MG63 (cell line): ENCODE measurements around the gene MINPP1. TPM values are rescaled to one million over a fixed set of nuclear protein-coding genes. Genes with fewer than 3 reads are reported as not detected.

ENCODE experiments used
- DNase-seq: peaks from one replicate; pipeline ENCODE4 v3.0.0-alpha.2; 2020
- H3K27me3 ChIP-seq: fragments of 250-450 bp; sonication (Bioruptor Pico); 2 replicates; pipeline ENCODE4 v1.5.1; 2020; ENCODE audit warnings: mild to moderate bottlenecking, moderate library complexity
- H3K36me3 ChIP-seq: fragments of 250-450 bp; sonication (Bioruptor Pico); 2 replicates; pipeline ENCODE4 v1.5.1; 2020; ENCODE audit warnings: mild to moderate bottlenecking, moderate library complexity
- H3K4me3 ChIP-seq: fragments of 250-450 bp; sonication (Bioruptor Pico); 2 replicates; pipeline ENCODE4 v1.5.1; 2020; ENCODE audit warnings: mild to moderate bottlenecking, moderate library complexity
- H3K9me3 ChIP-seq: fragments of 250-450 bp; sonication (Bioruptor Pico); 2 replicates; pipeline ENCODE4 v1.5.1; 2020; ENCODE audit warnings: mild to moderate bottlenecking, moderate library complexity
- total RNA-seq: library from RNA; depleted of rRNA; stranded (reverse); fragments of >200 nt; shearing (Covaris generic); gene quantifications from 2 replicates; pipeline ENCODE4 v1.2.3, GENCODE V29; 2014; ENCODE audit warnings: low replicate concordance

Gene MINPP1
- total RNA-seq, 1 experiment from 2014 or later = 20.4 TPM

DNA sequence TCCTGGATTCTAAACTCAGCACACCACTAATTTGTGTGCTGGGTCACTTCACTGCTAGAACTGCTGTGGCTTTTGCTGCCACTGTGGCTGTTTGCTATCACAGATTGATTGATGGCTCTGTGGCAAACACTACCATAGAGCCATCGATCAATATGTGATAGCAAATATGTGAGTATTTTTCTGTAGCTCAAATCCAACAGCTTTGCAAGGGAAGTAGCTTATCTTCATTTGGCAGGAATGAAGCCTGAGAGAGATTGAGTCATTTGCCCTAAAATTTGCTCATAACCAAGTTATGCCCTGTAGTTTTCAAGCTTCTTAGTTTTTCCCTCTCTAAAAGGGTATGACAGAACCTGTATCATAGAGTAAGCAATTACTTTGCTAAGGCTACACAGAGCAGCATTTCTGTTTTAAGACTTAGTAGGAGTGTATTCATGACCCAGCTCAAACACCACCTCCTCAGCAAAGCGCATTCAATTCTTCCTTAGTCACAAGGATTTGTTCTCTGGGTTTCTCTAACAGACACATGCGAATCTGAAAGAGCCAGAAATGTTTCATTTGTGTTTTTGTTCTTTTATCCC, 43.1 kb downstream of the MINPP1 start:
- Histone ChIP-seq H3K9me3 (no peaks in the 10 kb centered on the region; the same call in 1 of the 2 replicates), H3K27me3 (no peaks in the 10 kb centered on the region), H3K4me3 (no peak overlapping the region), H3K36me3 (peaks cover 14% of the 10 kb centered on the region)
- peak; percentile 37 for DNase-seq

- DNase-seq = no peak
- Histone ChIP-seq H3K4me3 (no peak overlapping the region), H3K9me3 (no peaks in the 10 kb centered on the region), H3K27me3 (no peaks in the 10 kb centered on the region), H3K36me3 (peaks cover 16% of the 10 kb centered on the region)
These were observed 46.0 kb downstream of the MINPP1 start for GRCh38 chr10:87550741-87551140.

GRCh38 chr10:87551326-87551725, 46.6 kb downstream of the MINPP1 start:
- DNase-seq = no peak
- no peaks in the 10 kb centered on the region for H3K27me3 ChIP-seq
- no peak overlapping the region for H3K4me3 ChIP-seq
- H3K9me3 ChIP-seq = no peaks in the 10 kb centered on the region
- peaks cover 16% of the 10 kb centered on the region for H3K36me3 ChIP-seq

- H3K9me3 ChIP-seq = no peaks in the 10 kb centered on the region
- H3K4me3 ChIP-seq = no peak overlapping the region
- peaks cover 16% of the 10 kb centered on the region for H3K36me3 ChIP-seq
- H3K27me3 ChIP-seq = no peaks in the 10 kb centered on the region
- no peak for DNase-seq
These were observed 47.7 kb downstream of the MINPP1 start for GRCh38 chr10:87552248-87552929.

- H3K27me3 ChIP-seq = no peaks in the 10 kb centered on the region
- peaks cover 16% of the 10 kb centered on the region for H3K36me3 ChIP-seq
- DNase-seq = no peak
- no peaks in the 10 kb centered on the region for H3K9me3 ChIP-seq
- no peak overlapping the region for H3K4me3 ChIP-seq
These were observed 52.7 kb downstream of the MINPP1 start for GRCh38 chr10:87557409-87557808.

GRCh38 chr10:87558333-87558732, 53.6 kb downstream of the MINPP1 start:
- no peaks in the 10 kb centered on the region for H3K9me3 ChIP-seq

GRCh38 chr10:87559392-87559791, 54.7 kb downstream of the MINPP1 start:
- H3K36me3 ChIP-seq = no peaks in the 10 kb centered on the region
- no peaks in the 10 kb centered on the region; the same call in 1 of the 2 replicates for H3K9me3 ChIP-seq
- no peak overlapping the region for H3K4me3 ChIP-seq
- DNase-seq = no peak
- no peaks in the 10 kb centered on the region for H3K27me3 ChIP-seq

More at GRCh38 chr10:87558333-87558732, 53.6 kb downstream of the MINPP1 start:
- no peak for DNase-seq
- Histone ChIP-seq H3K4me3 (no peak overlapping the region), H3K27me3 (no peaks in the 10 kb centered on the region), H3K36me3 (peaks cover 7% of the 10 kb centered on the region)

- no peak overlapping the region for H3K4me3 ChIP-seq
- no peak for DNase-seq
- H3K36me3 ChIP-seq = no peaks in the 10 kb centered on the region
- no peaks in the 10 kb centered on the region; the same call in 1 of the 2 replicates for H3K9me3 ChIP-seq
- H3K27me3 ChIP-seq = no peaks in the 10 kb centered on the region
These were observed 55.9 kb downstream of the MINPP1 start for GRCh38 chr10:87560495-87561129.

- no peak overlapping the region for H3K4me3 ChIP-seq
- no peaks in the 10 kb centered on the region for H3K27me3 ChIP-seq
- H3K36me3 ChIP-seq = no peaks in the 10 kb centered on the region
- no peaks in the 10 kb centered on the region; the same call in 1 of the 2 replicates for H3K9me3 ChIP-seq
- no peak for DNase-seq
These were observed 58.1 kb downstream of the MINPP1 start for GRCh38 chr10:87562750-87563149.

- no peaks in the 10 kb centered on the region; the same call in none of the 2 replicates for H3K9me3 ChIP-seq
- H3K36me3 ChIP-seq = no peaks in the 10 kb centered on the region
- no peaks in the 10 kb centered on the region for H3K27me3 ChIP-seq
- no peak for DNase-seq
- no peak overlapping the region for H3K4me3 ChIP-seq
These were observed 60.3 kb downstream of the MINPP1 start for GRCh38 chr10:87565010-87565409.

DNA sequence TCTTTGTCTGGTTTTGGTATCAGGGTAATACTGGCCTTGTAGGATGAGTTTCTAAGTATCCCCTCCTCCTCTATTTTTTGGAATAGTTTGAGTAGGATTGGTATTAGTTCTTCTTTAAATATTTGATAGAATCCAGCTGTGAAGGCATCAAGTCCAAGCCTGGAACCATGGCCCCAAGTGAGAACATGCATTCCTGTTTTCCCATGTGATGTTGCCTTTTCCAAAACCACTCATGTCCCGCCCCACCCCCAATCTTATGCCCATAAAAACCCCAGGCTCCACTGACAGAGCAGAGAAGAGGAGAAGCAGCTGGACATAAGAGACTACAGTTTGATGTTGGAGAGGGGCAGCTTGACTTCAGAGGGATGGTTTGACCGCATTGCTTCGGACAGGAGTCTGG, 71.2 kb downstream of the MINPP1 start:
- no peaks in the 10 kb centered on the region for H3K27me3 ChIP-seq
- H3K4me3 ChIP-seq = no peak overlapping the region
- no peak for DNase-seq
- peaks cover 2% of the 10 kb centered on the region; the same call in 1 of the 2 replicates for H3K9me3 ChIP-seq
- H3K36me3 ChIP-seq = no peaks in the 10 kb centered on the region

- no peaks in the 10 kb centered on the region for H3K9me3 ChIP-seq
- no peak for DNase-seq
- peak overlapping the region; percentile 30 for H3K4me3 ChIP-seq
- no peaks in the 10 kb centered on the region for H3K36me3 ChIP-seq
- no peaks in the 10 kb centered on the region for H3K27me3 ChIP-seq
These were observed 73.6 kb downstream of the MINPP1 start for GRCh38 chr10:87578160-87578841.

DNA sequence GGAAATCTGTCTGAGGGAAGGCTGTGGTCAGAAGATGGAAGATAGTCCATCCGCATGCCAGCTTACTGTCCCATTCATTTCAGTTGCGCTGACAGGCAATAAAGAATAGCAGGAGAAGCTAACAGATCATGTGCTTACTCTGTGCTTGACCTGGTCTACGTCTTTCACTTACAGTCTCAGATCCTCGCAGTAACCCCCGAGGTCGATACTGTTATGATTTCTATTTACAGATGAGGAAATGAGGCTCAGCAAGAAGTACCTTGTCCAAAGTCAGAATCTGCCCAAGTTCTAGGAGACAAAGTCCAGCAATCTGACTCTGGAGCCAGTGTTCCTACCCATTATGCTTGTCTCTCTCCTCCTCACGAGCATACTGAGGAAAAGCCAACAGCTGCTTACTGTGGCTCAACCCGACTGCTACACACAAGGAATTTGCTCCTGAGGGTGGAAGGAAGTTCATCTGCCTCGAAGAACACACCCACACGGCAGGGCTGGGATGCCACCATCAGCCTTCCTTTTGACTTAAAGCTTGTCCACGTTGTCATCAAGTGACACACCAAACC, 74.2 kb downstream of the MINPP1 start:
- H3K27me3 ChIP-seq = no peaks in the 10 kb centered on the region
- DNase-seq = peak; percentile 72
- no peaks in the 10 kb centered on the region for H3K9me3 ChIP-seq
- H3K4me3 ChIP-seq = peak overlapping the region; percentile 30
- no peaks in the 10 kb centered on the region for H3K36me3 ChIP-seq

DNA sequence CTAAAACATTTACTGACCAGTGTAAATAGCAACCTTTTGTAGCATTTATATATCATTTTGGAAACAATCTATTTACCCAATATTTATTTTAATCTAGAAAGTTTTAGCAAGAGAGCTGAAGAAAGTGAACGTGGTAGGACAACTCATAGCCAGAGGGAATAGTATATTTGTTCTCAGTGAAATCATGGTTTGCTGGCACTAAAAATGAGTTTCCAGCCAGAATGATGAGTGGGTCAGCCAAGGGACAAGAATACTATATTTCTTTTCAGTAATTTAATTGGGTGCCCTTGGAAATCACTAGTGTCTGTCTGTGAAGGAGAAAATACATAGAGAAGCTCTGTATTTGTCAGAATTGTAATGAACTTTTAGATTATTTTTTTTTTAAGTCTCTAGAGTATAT, 74.9 kb downstream of the MINPP1 start:
- no peaks in the 10 kb centered on the region for H3K27me3 ChIP-seq
- H3K36me3 ChIP-seq = no peaks in the 10 kb centered on the region
- DNase-seq = peak; percentile 49
- H3K4me3 ChIP-seq = peak overlapping the region; percentile 30
- no peaks in the 10 kb centered on the region for H3K9me3 ChIP-seq

- Histone ChIP-seq H3K27me3 (no peaks in the 10 kb centered on the region), H3K9me3 (no peaks in the 10 kb centered on the region), H3K36me3 (no peaks in the 10 kb centered on the region), H3K4me3 (no peak overlapping the region)
- no peak for DNase-seq
These were observed 75.3 kb downstream of the MINPP1 start for GRCh38 chr10:87580016-87580415.

DNA sequence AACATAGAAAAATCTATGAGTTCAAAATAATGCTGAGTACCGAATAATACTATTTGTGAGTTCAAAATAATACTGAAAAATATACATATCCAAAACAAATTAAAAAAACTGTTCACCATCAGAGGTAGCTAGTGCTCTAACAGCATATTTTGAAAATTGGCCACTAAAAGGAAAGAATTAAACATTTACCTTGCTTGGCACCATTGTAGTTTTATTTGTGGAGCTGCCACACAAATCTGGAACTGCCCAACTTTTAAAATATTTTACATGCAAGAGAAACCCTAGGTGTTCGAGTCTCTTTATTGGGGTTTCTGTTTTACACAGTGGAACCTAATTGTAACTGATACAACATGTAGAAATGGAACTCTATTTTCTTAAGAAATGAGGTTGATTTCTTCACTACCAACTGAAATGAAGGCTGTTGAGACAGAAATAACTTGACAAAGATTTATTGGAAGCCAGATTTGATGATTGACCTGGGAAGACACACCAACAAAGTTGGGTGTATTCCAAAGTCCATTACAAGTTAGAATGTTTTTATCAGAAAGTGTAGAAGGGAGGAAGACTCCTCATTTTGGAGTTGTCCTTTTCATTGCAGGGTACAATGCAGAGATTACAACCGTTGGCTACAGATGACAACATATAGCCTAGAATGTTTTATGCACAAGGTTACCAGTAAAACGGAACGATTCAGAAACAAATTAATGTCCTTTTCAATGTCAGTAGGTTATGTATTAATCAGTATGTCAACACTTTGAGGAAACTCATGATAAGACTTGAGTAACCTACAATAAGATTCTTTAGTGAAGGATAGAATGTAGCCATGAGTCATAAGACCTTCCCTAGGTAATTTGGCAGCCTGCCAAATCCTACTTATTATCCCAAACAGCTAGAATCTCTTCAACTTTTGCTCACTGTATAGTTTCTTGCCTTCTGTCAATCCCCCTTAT, 81.1 kb downstream of the MINPP1 start:
- H3K36me3 ChIP-seq = no peaks in the 10 kb centered on the region
- no peak overlapping the region for H3K4me3 ChIP-seq
- H3K9me3 ChIP-seq = no peaks in the 10 kb centered on the region
- no peaks in the 10 kb centered on the region for H3K27me3 ChIP-seq
- DNase-seq = no peak
